H1 (cell line): ENCODE results near the gene FRRS1. TPM values are rescaled to one million over a fixed set of nuclear protein-coding genes. Genes with fewer than 3 reads are reported as not detected.

ENCODE experiments used
- CTCF ChIA-PET: fragments of 300-600 bp; sonication (Branson Sonifier 250); formaldehyde crosslinking; loops from one replicate; lab custom pipeline; 2021; ENCODE audit not compliant: partially characterized antibody; lab: Charles Lee
- POLR2A ChIA-PET: fragments of 300-600 bp; sonication (Branson Sonifier 250); formaldehyde crosslinking; loops from one replicate; lab custom pipeline; 2021; ENCODE audit warnings: inconsistent platforms; ENCODE audit not compliant: partially characterized antibody; lab: Charles Lee
- DNase-seq, 2 experiments: peaks; one replicate each; pipeline versions ENCODE4 v3.0.0 to v3.0.0-alpha.2; 2010 to 2022; ENCODE audit warnings: low spot score in 2 of 2, low read depth in 1 of 2, mixed read lengths in 1 of 2
- FAIRE-seq: peaks from 2 replicates; lab custom pipeline; 2011; peaks lifted over from hg19 to GRCh38; lab: Jason Lieb, UNC
- H2AFZ ChIP-seq: 2 replicates; pipeline ENCODE4 v1.8.1; 2012; ENCODE audit warnings: low read length, inconsistent platforms
- H2AK5ac ChIP-seq: 2 replicates; pipeline ENCODE4 v1.6.1; 2013; ENCODE audit warnings: low read depth, low read length
- H2BK120ac ChIP-seq: replicated peaks from 2 replicates; pipeline ENCODE3; 2013; ENCODE audit warnings: low read depth, low read length, inconsistent platforms
- H2BK12ac ChIP-seq: 2 replicates; pipeline ENCODE4 v1.6.1; 2013; ENCODE audit warnings: low read depth, low read length
- H2BK15ac ChIP-seq: 2 replicates; pipeline ENCODE4 v1.6.1; 2013; ENCODE audit warnings: low read length
- H2BK20ac ChIP-seq: 2 replicates; pipeline ENCODE4 v1.6.1; 2013; ENCODE audit warnings: low read length
- H2BK5ac ChIP-seq: 2 replicates; pipeline ENCODE4 v1.6.1; 2013; ENCODE audit warnings: low read depth, low read length
- H3K14ac ChIP-seq: 2 replicates; pipeline ENCODE4 v1.6.1; 2013; ENCODE audit warnings: inconsistent platforms; ENCODE audit not compliant: insufficient read length
- H3K18ac ChIP-seq: 2 replicates; pipeline ENCODE4 v1.6.1; 2013; ENCODE audit warnings: low read length; ENCODE audit errors: extremely low read depth
- H3K23ac ChIP-seq: 2 replicates; pipeline ENCODE4 v1.6.1; 2013; ENCODE audit warnings: inconsistent platforms; ENCODE audit not compliant: insufficient read length
- H3K23me2 ChIP-seq: 2 replicates; pipeline ENCODE4 v1.6.1; 2013; ENCODE audit warnings: low read depth, low read length
- H3K27ac ChIP-seq: 2 replicates; pipeline ENCODE4 v1.6.1; 2011; ENCODE audit warnings: low read depth, low read length, inconsistent platforms
- H3K27me3 ChIP-seq, 4 experiments: replicated peaks in 1 of 4; 1 replicate in 1 of 4; 2 replicates in 3 of 4; pipeline versions ENCODE4 v1.6.1 to v1.8.1; 2011 to 2013; ENCODE audit warnings: low read length in 3 of 4, mild to moderate bottlenecking in 3 of 4, inconsistent platforms in 2 of 4, mixed read lengths in 2 of 4, moderate library complexity in 1 of 4; ENCODE audit not compliant: control insufficient read depth in 3 of 4, insufficient read depth in 3 of 4; ENCODE audit errors: extremely low read depth in 1 of 4
- H3K36me3 ChIP-seq, 4 experiments: 2 replicates each; pipeline versions ENCODE4 v1.6.1 to v1.8.1; 2011 to 2013; ENCODE audit warnings: mild to moderate bottlenecking in 4 of 4, low read length in 3 of 4, moderate library complexity in 2 of 4, control low read depth in 1 of 4, inconsistent platforms in 1 of 4; ENCODE audit not compliant: insufficient read depth in 4 of 4, control insufficient read depth in 2 of 4
- H3K4ac ChIP-seq: replicated peaks from 2 replicates; pipeline ENCODE3; 2013; ENCODE audit warnings: low read length, low read depth, mixed read lengths, inconsistent platforms; ENCODE audit not compliant: insufficient read length
- H3K4me1 ChIP-seq, 4 experiments: replicated peaks in 1 of 4; 1 replicate in 1 of 4; 2 replicates in 3 of 4; pipeline versions ENCODE4 v1.6.1 to v1.8.1; 2011 to 2013; ENCODE audit warnings: low read length in 3 of 4, inconsistent platforms in 2 of 4, mixed read lengths in 1 of 4; ENCODE audit not compliant: insufficient read depth in 4 of 4, control insufficient read depth in 3 of 4
- H3K4me2 ChIP-seq, 2 experiments: 2 replicates each; pipeline versions ENCODE4 v1.6.1 to v1.8.1; 2011 to 2013; ENCODE audit warnings: low read depth in 2 of 2, low read length in 2 of 2, control low read depth in 1 of 2, inconsistent platforms in 1 of 2, mild to moderate bottlenecking in 1 of 2; ENCODE audit not compliant: insufficient read depth in 1 of 2
- H3K4me3 ChIP-seq, 4 experiments: fragments of 200-600, 300-600 bp in 1 of 4; sonication (generic), shearing (Covaris generic), sonication (Bioruptor Twin) in 1 of 4; 2 replicates each; pipeline versions ENCODE4 v1.5.1 to v1.8.1; 2011 to 2016; ENCODE audit warnings: low read length in 4 of 4, low read depth in 3 of 4, control low read depth in 2 of 4, inconsistent platforms in 2 of 4, mild to moderate bottlenecking in 2 of 4, mixed read lengths in 1 of 4, moderate library complexity in 1 of 4; ENCODE audit not compliant: insufficient read depth in 2 of 4; ENCODE audit errors: extremely low read depth in 1 of 4
- H3K56ac ChIP-seq: replicated peaks from 2 replicates; pipeline ENCODE3; 2013; ENCODE audit warnings: low read depth, mild to moderate bottlenecking, mixed read lengths, low read length, inconsistent platforms; ENCODE audit not compliant: insufficient read length
- H3K79me1 ChIP-seq: 2 replicates; pipeline ENCODE4 v1.6.1; 2013; ENCODE audit warnings: low read depth, low read length, control low read depth
- H3K79me2 ChIP-seq, 2 experiments: 2 replicates each; pipeline versions ENCODE4 v1.6.1 to v1.8.1; 2012 to 2013; ENCODE audit warnings: low read length in 2 of 2, mild to moderate bottlenecking in 2 of 2, inconsistent platforms in 1 of 2; ENCODE audit not compliant: insufficient read depth in 2 of 2, control insufficient read depth in 1 of 2
- H3K9ac ChIP-seq, 4 experiments: replicated peaks in 1 of 4; 1 replicate in 1 of 4; 2 replicates in 3 of 4; pipeline versions ENCODE4 v1.6.1 to v1.8.1; 2011 to 2013; ENCODE audit warnings: low read depth in 3 of 4, low read length in 3 of 4, control low read depth in 2 of 4, mild to moderate bottlenecking in 2 of 4, moderate library complexity in 2 of 4, inconsistent platforms in 1 of 4; ENCODE audit errors: extremely low read depth in 1 of 4
- H3K9me3 ChIP-seq, 2 experiments: 2 replicates each; pipeline versions ENCODE4 v1.6.1 to v1.8.1; 2012 to 2013; ENCODE audit warnings: mild to moderate bottlenecking in 2 of 2, moderate library complexity in 2 of 2, control low read depth in 1 of 2, inconsistent platforms in 1 of 2, low read depth in 1 of 2, low read length in 1 of 2, mixed read lengths in 1 of 2; ENCODE audit not compliant: insufficient read depth in 2 of 2
- H4K20me1 ChIP-seq, 2 experiments: replicated peaks in 1 of 2; 2 replicates each; pipeline versions ENCODE3 to v1.8.1; 2011 to 2013; ENCODE audit warnings: inconsistent platforms in 2 of 2, low read length in 2 of 2, mild to moderate bottlenecking in 1 of 2; ENCODE audit not compliant: insufficient read depth in 2 of 2, control insufficient read depth in 1 of 2
- H4K5ac ChIP-seq: 2 replicates; pipeline ENCODE4 v1.6.1; 2013; ENCODE audit warnings: low read length, low read depth, mixed read lengths, inconsistent platforms; ENCODE audit not compliant: insufficient read length
- H4K8ac ChIP-seq: 2 replicates; pipeline ENCODE4 v1.8.0; 2013; ENCODE audit warnings: mild to moderate bottlenecking, moderate library complexity, low read length, inconsistent platforms; ENCODE audit not compliant: insufficient read depth; ENCODE audit errors: extremely low read depth
- H4K91ac ChIP-seq: replicated peaks from 2 replicates; pipeline ENCODE3; 2013; ENCODE audit warnings: low read length, mixed read lengths, inconsistent platforms; ENCODE audit not compliant: insufficient read length
- BACH1 ChIP-seq: IDR thresholded peaks from 2 replicates; pipeline ENCODE4 v1.6.1; 2012; ENCODE audit warnings: low read length, improper control_type of control experiment
- EP300 ChIP-seq, 2 experiments: IDR thresholded peaks; 1 replicate in 1 of 2; 2 replicates in 1 of 2; pipeline ENCODE4 v1.6.1; 2011 to 2012; ENCODE audit warnings: low read depth in 2 of 2, low read length in 2 of 2, mild to moderate bottlenecking in 2 of 2, borderline replicate concordance in 1 of 2, inconsistent platforms in 1 of 2, moderate library complexity in 1 of 2
- KDM4A ChIP-seq: IDR thresholded peaks from one replicate; pipeline ENCODE4 v1.7.1; 2012; ENCODE audit warnings: low read depth, mild to moderate bottlenecking, moderate library complexity, low read length, inconsistent platforms; ENCODE audit not compliant: severe bottlenecking
- PHF8 ChIP-seq: fragments of 200-600 bp; sonication (generic); conservative IDR thresholded peaks from 2 replicates; pipeline ENCODE4 v1.7.1; 2012; ENCODE audit warnings: low read depth, mild to moderate bottlenecking, inconsistent platforms, low read length, moderate library complexity
- SP2 ChIP-seq: IDR thresholded peaks from 2 replicates; pipeline ENCODE4 v1.6.1; 2012; ENCODE audit warnings: mild to moderate bottlenecking, low read length, inconsistent platforms
- TAF1 ChIP-seq: IDR thresholded peaks from 2 replicates; pipeline ENCODE4 v1.6.1; 2011; ENCODE audit warnings: mild to moderate bottlenecking, low read depth, low read length
- TEAD4 ChIP-seq: IDR thresholded peaks from 2 replicates; pipeline ENCODE4 v1.6.1; 2012; ENCODE audit warnings: low read depth, low read length, inconsistent platforms, mixed read lengths
- WGBS, 2 experiments: shearing (Covaris generic) in 1 of 2; methylation state at CpG; one replicate each; pipeline versions ENCODE4 v1.1.6 to v1.1.7; 2013 to 2015; ENCODE audit warnings: low lambda C conversion rate in 2 of 2, mixed read lengths in 2 of 2, inconsistent platforms in 1 of 2, low coverage in 1 of 2, missing lambda C conversion rate in 1 of 2; ENCODE audit not compliant: insufficient replicate concordance in 2 of 2, insufficient coverage in 1 of 2, insufficient read length in 1 of 2; ENCODE audit errors: extremely low coverage in 1 of 2, missing lambda C conversion rate in 1 of 2; 5-methylcytosine and 5-hydroxymethylcytosine counted together
- polyA plus RNA-seq, 7 experiments: library from polyadenylated mRNA; depleted of rRNA in 3 of 7; stranded (reverse) in 5 of 7; unstranded in 2 of 7; fragments of >200 nt in 5 of 7; fragments of 200-250 nt in 2 of 7; gene quantifications; 1 replicate in 5 of 7; 2 replicates in 1 of 7; 4 replicates in 1 of 7; pipeline versions ENCODE4 v1.2.1 to v1.2.3, GENCODE V29; 2011 to 2013; ENCODE audit warnings: missing spikeins in 2 of 7, mixed read lengths in 2 of 7
- total RNA-seq: library from RNA; stranded (reverse); fragmentation: NEBNext Ultra II Directional; extraction: Animal tissue kit (Norgen Biotek cat#: 25700); gene quantifications from 2 replicates; pipeline ENCODE4 v1.2.1, GENCODE V29; 2021
- TF ChIP-seq, protein P1 (sequence below): IDR thresholded peaks from 2 replicates; pipeline ENCODE4 v1.6.1; 2012; ENCODE audit warnings: inconsistent platforms
- TF ChIP-seq, protein P2 (sequence below): IDR thresholded peaks from 2 replicates; pipeline ENCODE4 v1.6.1; 2011; ENCODE audit warnings: low read length, improper control_type of control experiment
- TF ChIP-seq, protein P3 (sequence below), 3 experiments: IDR thresholded peaks; 1 replicate in 2 of 3; 2 replicates in 1 of 3; pipeline versions ENCODE4 v1.5.1 to v1.6.1; 2011; ENCODE audit warnings: low read length in 3 of 3, mild to moderate bottlenecking in 3 of 3, inconsistent platforms in 2 of 3, low read depth in 1 of 3, moderate library complexity in 1 of 3; ENCODE audit not compliant: insufficient read depth in 1 of 3; ENCODE audit errors: control extremely low read depth in 1 of 3

The FRRS1 gene
- total and polyA plus RNA-seq, 2 of the 8 experiments (the other 6 are each of a cell fraction or from before 2014, with no cell fraction given) = 3.5 to 6.5 TPM

DNA sequence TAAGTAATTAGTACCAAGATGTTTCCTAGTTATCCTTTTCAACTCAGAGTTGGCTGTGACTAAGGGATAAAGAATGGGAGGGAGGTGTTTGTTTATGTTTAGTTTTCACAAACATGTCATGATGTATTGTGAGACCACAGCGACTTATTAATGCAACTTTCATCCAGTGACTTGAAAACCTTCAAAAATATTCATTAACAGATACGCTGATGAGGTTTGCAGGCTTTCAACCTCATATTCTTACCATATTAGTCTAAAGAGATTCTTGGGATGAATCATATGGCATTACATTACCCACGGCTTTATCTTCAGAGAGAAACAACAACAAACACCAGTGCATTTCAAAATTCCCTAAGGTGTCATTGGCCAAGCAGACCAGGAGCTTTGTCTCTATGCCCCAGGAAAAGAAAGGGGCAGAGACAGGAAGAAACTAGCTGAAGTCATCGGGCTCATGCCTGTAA, 84.1 kb downstream of the FRRS1 start:
- WGBS, 2 experiments = 87% methylated on average over 4 of the region's 4 CpGs; no CpG with 5 or more reads in 1 of the 2 experiments
- H2AFZ ChIP-seq = no peak overlapping the region
- H3K4me3 ChIP-seq = no peak overlapping the region
- H2BK5ac ChIP-seq = no peak overlapping the region
- no peak overlapping the region for H3K9ac ChIP-seq
- no peaks in the 10 kb centered on the region for H3K79me1 ChIP-seq
- no peaks in the 10 kb centered on the region for H4K20me1 ChIP-seq
- no peak overlapping the region for H2BK12ac ChIP-seq
- no peak overlapping the region for H2BK120ac ChIP-seq
- no peak overlapping the region for H3K4ac ChIP-seq
- no peak for FAIRE-seq
- H2BK15ac ChIP-seq = no peak overlapping the region
- H3K4me1 ChIP-seq = no peaks in the 10 kb centered on the region
- no peak overlapping the region for H3K27ac ChIP-seq
- DNase-seq = no peak
- no peaks in the 10 kb centered on the region for H3K36me3 ChIP-seq
- CTCF ChIA-PET = interaction anchor here (0.9 to 1.9 kb wide), 3 partner anchors 11 to 111 kb away, joined by 3 to 5 read pairs (median 3); no protein-coding TSS in a partner anchor
- no peak overlapping the region for H4K91ac ChIP-seq
- H4K5ac ChIP-seq = no peak overlapping the region
- no peak overlapping the region for H3K4me2 ChIP-seq
- no peak overlapping the region for H2BK20ac ChIP-seq
- no peaks in the 10 kb centered on the region for H3K9me3 ChIP-seq
- no peak overlapping the region for H3K14ac ChIP-seq
- no peaks in the 10 kb centered on the region for H3K23me2 ChIP-seq
- H3K56ac ChIP-seq = no peak overlapping the region
- POLR2A ChIA-PET = no interaction called here
- H3K18ac ChIP-seq = no peak overlapping the region
- no peak overlapping the region for H2AK5ac ChIP-seq
- H3K27me3 ChIP-seq = no peaks in the 10 kb centered on the region
- no peaks in the 10 kb centered on the region for H3K79me2 ChIP-seq
- H3K23ac ChIP-seq = no peak overlapping the region
- no peak overlapping the region for H4K8ac ChIP-seq
- no peak for TF ChIP-seq SP2
- TF ChIP-seq TEAD4 = no peak
- TF ChIP-seq, protein P1, sequence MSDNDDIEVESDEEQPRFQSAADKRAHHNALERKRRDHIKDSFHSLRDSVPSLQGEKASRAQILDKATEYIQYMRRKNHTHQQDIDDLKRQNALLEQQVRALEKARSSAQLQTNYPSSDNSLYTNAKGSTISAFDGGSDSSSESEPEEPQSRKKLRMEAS = no peak
- TF ChIP-seq EP300 (IDR thresholded peaks at IDR 0.05; ENCODE audit: borderline replicate concordance in 1 of 2, low read depth in 2 of 2, low read length in 2 of 2) = no peak
- TF ChIP-seq, protein P2, sequence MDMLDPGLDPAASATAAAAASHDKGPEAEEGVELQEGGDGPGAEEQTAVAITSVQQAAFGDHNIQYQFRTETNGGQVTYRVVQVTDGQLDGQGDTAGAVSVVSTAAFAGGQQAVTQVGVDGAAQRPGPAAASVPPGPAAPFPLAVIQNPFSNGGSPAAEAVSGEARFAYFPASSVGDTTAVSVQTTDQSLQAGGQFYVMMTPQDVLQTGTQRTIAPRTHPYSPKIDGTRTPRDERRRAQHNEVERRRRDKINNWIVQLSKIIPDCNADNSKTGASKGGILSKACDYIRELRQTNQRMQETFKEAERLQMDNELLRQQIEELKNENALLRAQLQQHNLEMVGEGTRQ = no peak
- TF ChIP-seq, protein P3, sequence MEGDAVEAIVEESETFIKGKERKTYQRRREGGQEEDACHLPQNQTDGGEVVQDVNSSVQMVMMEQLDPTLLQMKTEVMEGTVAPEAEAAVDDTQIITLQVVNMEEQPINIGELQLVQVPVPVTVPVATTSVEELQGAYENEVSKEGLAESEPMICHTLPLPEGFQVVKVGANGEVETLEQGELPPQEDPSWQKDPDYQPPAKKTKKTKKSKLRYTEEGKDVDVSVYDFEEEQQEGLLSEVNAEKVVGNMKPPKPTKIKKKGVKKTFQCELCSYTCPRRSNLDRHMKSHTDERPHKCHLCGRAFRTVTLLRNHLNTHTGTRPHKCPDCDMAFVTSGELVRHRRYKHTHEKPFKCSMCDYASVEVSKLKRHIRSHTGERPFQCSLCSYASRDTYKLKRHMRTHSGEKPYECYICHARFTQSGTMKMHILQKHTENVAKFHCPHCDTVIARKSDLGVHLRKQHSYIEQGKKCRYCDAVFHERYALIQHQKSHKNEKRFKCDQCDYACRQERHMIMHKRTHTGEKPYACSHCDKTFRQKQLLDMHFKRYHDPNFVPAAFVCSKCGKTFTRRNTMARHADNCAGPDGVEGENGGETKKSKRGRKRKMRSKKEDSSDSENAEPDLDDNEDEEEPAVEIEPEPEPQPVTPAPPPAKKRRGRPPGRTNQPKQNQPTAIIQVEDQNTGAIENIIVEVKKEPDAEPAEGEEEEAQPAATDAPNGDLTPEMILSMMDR (IDR thresholded peaks at IDR 0.05; ENCODE audit: control extremely low read depth in 1 of 3, insufficient read depth in 1 of 3, low read depth in 1 of 3, low read length in 3 of 3) = no peak
- TF ChIP-seq BACH1 = no peak
- TF ChIP-seq PHF8 = no peak
- TF ChIP-seq TAF1 = no peak
- TF ChIP-seq KDM4A = no peak
